Measurements from ENCODE around the gene WWOX. TPM values are rescaled to one million over a fixed set of nuclear protein-coding genes. Genes with fewer than 3 reads are reported as not detected.

The WWOX gene
- total and polyA plus RNA-seq, 2 of the 8 experiments (the other 6 are each of a cell fraction or from before 2014, with no cell fraction given), result 5.4 to 16.7 TPM

GRCh38 chr16:78430281-78430680, 330.8 kb downstream of the WWOX start:
- H4K20me1 ChIP-seq (replicated peaks in 1 of 2; ENCODE audit: control insufficient read depth in 1 of 2, insufficient read depth in 2 of 2, low read length in 2 of 2), result no peaks in the 10 kb centered on the region
- no peak overlapping the region for H4K8ac ChIP-seq (ENCODE audit: extremely low read depth, insufficient read depth, low read length)
- H3K4me3 ChIP-seq (ENCODE audit: extremely low read depth in 1 of 4, insufficient read depth in 2 of 4, low read depth in 3 of 4, low read length in 4 of 4), result no peak overlapping the region
- POLR2A ChIA-PET (ENCODE audit: partially characterized antibody), result no interaction called here
- H4K91ac ChIP-seq (replicated peaks; ENCODE audit: insufficient read length, low read length), result no peak overlapping the region
- no peak overlapping the region for H3K4me2 ChIP-seq (ENCODE audit: insufficient read depth in 1 of 2, low read depth in 2 of 2, low read length in 2 of 2)
- no peak overlapping the region for H4K5ac ChIP-seq (ENCODE audit: insufficient read length, low read depth, low read length)
- no peak overlapping the region for H2BK12ac ChIP-seq (ENCODE audit: low read depth, low read length)
- H3K9ac ChIP-seq (replicated peaks in 1 of 4; ENCODE audit: extremely low read depth in 1 of 4, low read depth in 3 of 4, low read length in 3 of 4), result no peak overlapping the region
- TF ChIP-seq MAFK (IDR thresholded peaks at IDR 0.05; ENCODE audit: low read depth, low read length), result no peak
- TF ChIP-seq POLR2A (IDR thresholded peaks at IDR 0.05; ENCODE audit: control extremely low read depth in 1 of 2, low read depth in 2 of 2, low read length in 2 of 2), result no peak
- TF ChIP-seq ATF3 (IDR thresholded peaks at IDR 0.05; ENCODE audit: insufficient read depth, low read depth, low read length), result no peak
- no peak for TF ChIP-seq ASH2L (IDR thresholded peaks at IDR 0.05; ENCODE audit: low read length)
- no peak for TF ChIP-seq POU5F1 (IDR thresholded peaks at IDR 0.05; ENCODE audit: low read depth, low read length)
- no peak for DNase-seq (ENCODE audit: low read depth in 1 of 2, low spot score in 2 of 2)
- no peak overlapping the region for H2BK120ac ChIP-seq (replicated peaks; ENCODE audit: low read depth, low read length)
- FAIRE-seq, result no peak
- H3K9me3 ChIP-seq (ENCODE audit: insufficient read depth in 2 of 2, low read depth in 1 of 2, low read length in 1 of 2), result no peaks in the 10 kb centered on the region
- H3K27ac ChIP-seq (ENCODE audit: low read depth, low read length), result no peak overlapping the region
- no peak overlapping the region for H3K56ac ChIP-seq (replicated peaks; ENCODE audit: insufficient read length, low read depth, low read length)
- no peak overlapping the region for H2BK15ac ChIP-seq (ENCODE audit: low read length)
- no peaks in the 10 kb centered on the region for H3K23me2 ChIP-seq (ENCODE audit: low read depth, low read length)
- H2BK20ac ChIP-seq (ENCODE audit: low read length), result no peak overlapping the region
- 90% methylated on average over 4 of the region's 4 CpGs; no CpG with 5 or more reads in 1 of the 2 experiments for WGBS, 2 experiments (ENCODE audit: extremely low coverage in 1 of 2, insufficient coverage in 1 of 2, insufficient read length in 1 of 2, insufficient replicate concordance in 2 of 2, low coverage in 1 of 2, low lambda C conversion rate in 2 of 2, missing lambda C conversion rate in 1 of 2)
- H3K36me3 ChIP-seq (ENCODE audit: control insufficient read depth in 2 of 4, insufficient read depth in 4 of 4, low read length in 3 of 4), result no peaks in the 10 kb centered on the region
- H3K23ac ChIP-seq (ENCODE audit: insufficient read length), result no peak overlapping the region
- CTCF ChIA-PET (ENCODE audit: partially characterized antibody), result no interaction called here
- H3K18ac ChIP-seq (ENCODE audit: extremely low read depth, low read length), result no peak overlapping the region
- no peaks in the 10 kb centered on the region for H3K79me2 ChIP-seq (ENCODE audit: control insufficient read depth in 1 of 2, insufficient read depth in 2 of 2, low read length in 2 of 2)
- no peak overlapping the region for H3K4ac ChIP-seq (replicated peaks; ENCODE audit: insufficient read length, low read depth, low read length)
- H3K79me1 ChIP-seq (ENCODE audit: low read depth, low read length), result no peaks in the 10 kb centered on the region
- H2AK5ac ChIP-seq (ENCODE audit: low read depth, low read length), result no peak overlapping the region
- H3K14ac ChIP-seq (ENCODE audit: insufficient read length), result no peak overlapping the region
- H2BK5ac ChIP-seq (ENCODE audit: low read depth, low read length), result no peak overlapping the region
- H2AFZ ChIP-seq (ENCODE audit: low read length), result no peak overlapping the region
- H3K4me1 ChIP-seq (replicated peaks in 1 of 4; ENCODE audit: control insufficient read depth in 3 of 4, insufficient read depth in 4 of 4, low read length in 3 of 4), result no peaks in the 10 kb centered on the region
- no peaks in the 10 kb centered on the region for H3K27me3 ChIP-seq (replicated peaks in 1 of 4; ENCODE audit: control insufficient read depth in 3 of 4, extremely low read depth in 1 of 4, insufficient read depth in 3 of 4, low read length in 3 of 4)

Data from H1 (cell line).